HCT116 (cell line): ENCODE results near the gene DCTN4. TPM values are rescaled to one million over a fixed set of nuclear protein-coding genes. Genes with fewer than 3 reads are reported as not detected.

Experiments used
- ATAC-seq: fragments of 200-7000 bp; cut with Tn5 transposase; 2 replicates; pipeline ENCODE4 v1.9.1; 2020; ENCODE audit warnings: mild to moderate bottlenecking, moderate library complexity
- BruUV-seq: library from RNA; stranded (reverse); fragments of 400-500 nt; replicated peaks from 2 replicates; lab custom pipeline; 2021; lab: Mats Ljungman, UMichigan
- CTCF ChIA-PET: fragments of 300-600 bp; sonication (Branson Sonifier 250); formaldehyde crosslinking; loops from one replicate; lab custom pipeline; 2021; ENCODE audit warnings: antibody characterized with exemption; lab: Charles Lee
- POLR2A ChIA-PET: fragments of 300-600, 350-600 bp; sonication (Branson Sonifier 250); formaldehyde crosslinking; loops from one replicate; lab custom pipeline; 2021; ENCODE audit warnings: antibody characterized with exemption; lab: Charles Lee
- RAD21 ChIA-PET, 2 experiments: fragments of 300-600 bp; sonication (Branson Sonifier 250); formaldehyde crosslinking; loops; one replicate each; lab custom pipeline; 2023; ENCODE audit warnings: low total read pairs in 2 of 2; ENCODE audit not compliant: uncharacterized antibody in 2 of 2, unreplicated experiment in 2 of 2, low non-redundant PET in 1 of 2; lab: Charles Lee
- DNase-seq: peaks from one replicate; pipeline ENCODE4 v3.0.0-alpha.2; 2010; ENCODE audit warnings: low read depth, low spot score
- H2AFZ ChIP-seq: fragments of 200-600 bp; shearing (Covaris generic), sonication (generic); 2 replicates; pipeline ENCODE4 v1.6.1; 2017; ENCODE audit warnings: low read depth, mixed run types, mixed read lengths, antibody characterized with exemption, low read length; ENCODE audit not compliant: poor library complexity, severe bottlenecking
- H3K27ac ChIP-seq: 2 replicates; pipeline ENCODE4 v1.5.1; 2012; ENCODE audit warnings: low read depth, low read length
- H3K27me3 ChIP-seq: fragments of 200-600 bp; sonication (generic); 2 replicates; pipeline ENCODE4 v1.6.1; 2016; ENCODE audit warnings: mixed run types, low read length, mixed read lengths; ENCODE audit not compliant: insufficient read depth
- H3K36me3 ChIP-seq, 2 experiments: fragments of 200-500 bp in 1 of 2; fragments of 200-600 bp in 1 of 2; sonication (Bioruptor generic) in 1 of 2; sonication (generic) in 1 of 2; 2 replicates each; pipeline versions ENCODE4 v1.5.1 to v1.6.1; 2014 to 2016; ENCODE audit warnings: low read length in 2 of 2, inconsistent platforms in 1 of 2, mixed read lengths in 1 of 2, mixed run types in 1 of 2; ENCODE audit not compliant: insufficient read depth in 2 of 2, control insufficient read depth in 1 of 2
- H3K4me1 ChIP-seq, 2 experiments: fragments of 200-600 bp in 1 of 2; sonication (generic) in 1 of 2; 2 replicates each; pipeline versions ENCODE4 v1.5.1 to v1.6.1; 2012 to 2017; ENCODE audit warnings: low read length in 2 of 2, inconsistent platforms in 1 of 2, mild to moderate bottlenecking in 1 of 2, mixed read lengths in 1 of 2, mixed run types in 1 of 2, moderate library complexity in 1 of 2; ENCODE audit not compliant: insufficient read depth in 2 of 2, control insufficient read depth in 1 of 2
- H3K4me2 ChIP-seq: fragments of 200-600 bp; sonication (generic); 2 replicates; pipeline ENCODE4 v1.6.1; 2017; ENCODE audit warnings: mixed run types, low read length, mixed read lengths
- H3K4me3 ChIP-seq, 2 experiments: fragments of 200-600 bp in 1 of 2; sonication (generic) in 1 of 2; replicated peaks in 1 of 2; 2 replicates each; pipeline ENCODE4 v1.5.1; 2011 to 2016; ENCODE audit warnings: low read length in 2 of 2, control low read depth in 1 of 2, low read depth in 1 of 2, mild to moderate bottlenecking in 1 of 2, mixed read lengths in 1 of 2, mixed run types in 1 of 2
- H3K79me2 ChIP-seq: fragments of 200-600 bp; sonication (generic); 2 replicates; pipeline ENCODE4 v1.6.1; 2017; ENCODE audit warnings: mild to moderate bottlenecking, mixed run types, low read length, moderate library complexity, mixed read lengths; ENCODE audit not compliant: insufficient read depth
- H3K9ac ChIP-seq: fragments of 200-600 bp; sonication (generic); 2 replicates; pipeline ENCODE4 v1.6.1; 2016; ENCODE audit warnings: low read length, mixed read lengths
- H3K9me2 ChIP-seq: fragments of 200-600 bp; sonication (generic), shearing (Covaris generic); 2 replicates; pipeline ENCODE4 v1.6.1; 2017; ENCODE audit warnings: mixed run types, mild to moderate bottlenecking, moderate library complexity; ENCODE audit not compliant: insufficient read depth
- H3K9me3 ChIP-seq, 2 experiments: fragments of 200-500 bp in 1 of 2; fragments of 200-600 bp in 1 of 2; sonication (Bioruptor generic) in 1 of 2; sonication (generic) in 1 of 2; 2 replicates each; pipeline ENCODE4 v1.6.1; 2014 to 2017; ENCODE audit warnings: low read length in 2 of 2, mixed read lengths in 2 of 2, inconsistent platforms in 1 of 2, low read depth in 1 of 2, mild to moderate bottlenecking in 1 of 2, mixed run types in 1 of 2, moderate library complexity in 1 of 2; ENCODE audit not compliant: control insufficient read depth in 1 of 2, insufficient read depth in 1 of 2
- H4K20me1 ChIP-seq: fragments of 200-600 bp; sonication (generic), shearing (Covaris generic); 2 replicates; pipeline ENCODE4 v1.6.1; 2017; ENCODE audit warnings: mixed run types, mild to moderate bottlenecking, moderate library complexity; ENCODE audit not compliant: insufficient read depth
- ATF3 ChIP-seq: IDR thresholded peaks from 2 replicates; pipeline ENCODE4 v1.6.1; 2012
- CBX3 ChIP-seq: IDR thresholded peaks from 2 replicates; pipeline ENCODE4 v1.6.1; 2012; ENCODE audit warnings: low read depth
- CEBPB ChIP-seq: IDR thresholded peaks from 2 replicates; pipeline ENCODE4 v1.6.1; 2012; ENCODE audit warnings: low read depth
- EGR1 ChIP-seq: IDR thresholded peaks from 2 replicates; pipeline ENCODE4 v1.6.1; 2012; ENCODE audit warnings: low read depth
- ELF1 ChIP-seq: IDR thresholded peaks from 2 replicates; pipeline ENCODE4 v1.6.1; 2012; ENCODE audit warnings: low read depth, borderline replicate concordance
- RAD21 ChIP-seq: IDR thresholded peaks from 2 replicates; pipeline ENCODE4 v1.6.1; 2012; ENCODE audit warnings: low read depth, mild to moderate bottlenecking
- REST ChIP-seq: IDR thresholded peaks from 2 replicates; pipeline ENCODE4 v1.6.1; 2012; ENCODE audit warnings: low read depth
- SIN3A ChIP-seq: IDR thresholded peaks from 2 replicates; pipeline ENCODE4 v1.6.1; 2012; ENCODE audit warnings: low read depth
- SP1 ChIP-seq: IDR thresholded peaks from 2 replicates; pipeline ENCODE4 v1.6.1; 2012; ENCODE audit warnings: low read depth
- SRF ChIP-seq: IDR thresholded peaks from 2 replicates; pipeline ENCODE4 v1.6.1; 2012; ENCODE audit warnings: low read depth
- YY1 ChIP-seq: IDR thresholded peaks from 2 replicates; pipeline ENCODE4 v1.6.1; 2011; ENCODE audit warnings: low read length, low read depth, moderate library complexity, mild to moderate bottlenecking; ENCODE audit not compliant: insufficient replicate concordance; ENCODE audit errors: extremely low read depth
- ZBTB33 ChIP-seq: IDR thresholded peaks from 2 replicates; pipeline ENCODE4 v1.6.1; 2011; ENCODE audit warnings: mild to moderate bottlenecking, low read length, moderate library complexity; ENCODE audit not compliant: insufficient replicate concordance; ENCODE audit errors: extremely low read depth
- ZNF274 ChIP-seq: fragments of 200-500 bp; sonication (Bioruptor generic); IDR thresholded peaks from 2 replicates; pipeline ENCODE4 v1.6.1; 2014; ENCODE audit warnings: mild to moderate bottlenecking, low read depth, low read length, inconsistent platforms
- intact Hi-C: fragments of 100-400 bp; cut with micrococcal nuclease; formaldehyde crosslinking; loops from 2 replicates; pipeline ENCODE4 v1.10.0; 2022
- total RNA-seq: library from RNA; stranded (reverse); gene quantifications from one replicate; pipeline ENCODE4 v1.2.1, GENCODE V29; 2021; ENCODE audit not compliant: unreplicated experiment
- TF ChIP-seq, protein P1 (sequence below), 3 experiments: fragments of 200-600 bp in 1 of 3; sonication (generic) in 1 of 3; IDR thresholded peaks in 2 of 3; conservative IDR thresholded peaks in 1 of 3; 2 replicates each; pipeline ENCODE4 v1.5.1; 2012 to 2017; ENCODE audit warnings: low read depth in 2 of 3, low read length in 2 of 3, antibody characterized with exemption in 1 of 3, borderline replicate concordance in 1 of 3, control low read depth in 1 of 3, mild to moderate bottlenecking in 1 of 3, mixed read lengths in 1 of 3, mixed run types in 1 of 3, moderate library complexity in 1 of 3; ENCODE audit not compliant: insufficient read depth in 1 of 3

DCTN4 gene
- total RNA-seq, 1 experiment from 2014 or later: 78.8 TPM

GRCh38 chr5:150757087-150757649, 1.6 kb downstream of the DCTN4 start (continued):
- no peak for TF ChIP-seq ZBTB33
- no peak for TF ChIP-seq ATF3
- no peak for TF ChIP-seq YY1

GRCh38 chr5:150753863-150754262, 5.0 kb downstream of the DCTN4 start:
- ChIA-PET RAD21 (no interaction called here), CTCF (no interaction called here), POLR2A (no interaction called here)
- Histone ChIP-seq H2AFZ (no peak overlapping the region), H3K4me2 (no peak overlapping the region), H3K27ac (no peak overlapping the region), H3K9me3 (no peaks in the 10 kb centered on the region), H3K4me1 (peaks cover 5 to 10% of the 10 kb centered on the region in 2 experiments), H3K36me3 (peaks cover 35 to 44% of the 10 kb centered on the region in 2 experiments), H3K9me2 (no peaks in the 10 kb centered on the region), H3K27me3 (no peaks in the 10 kb centered on the region), H4K20me1 (0 out of 2 replicates have a peak, but pooled peaks cover 5% of the 10 kb centered on the region), H3K79me2 (peaks cover 93% of the 10 kb centered on the region), H3K9ac (no peak overlapping the region), H3K4me3 (no peak overlapping the region)
- no peak for ATAC-seq
- intact Hi-C loops: no loop called here
- no peak for DNase-seq
- no TSS peak for BruUV-seq
- no peak for TF ChIP-seq REST
- TF ChIP-seq, protein P1, sequence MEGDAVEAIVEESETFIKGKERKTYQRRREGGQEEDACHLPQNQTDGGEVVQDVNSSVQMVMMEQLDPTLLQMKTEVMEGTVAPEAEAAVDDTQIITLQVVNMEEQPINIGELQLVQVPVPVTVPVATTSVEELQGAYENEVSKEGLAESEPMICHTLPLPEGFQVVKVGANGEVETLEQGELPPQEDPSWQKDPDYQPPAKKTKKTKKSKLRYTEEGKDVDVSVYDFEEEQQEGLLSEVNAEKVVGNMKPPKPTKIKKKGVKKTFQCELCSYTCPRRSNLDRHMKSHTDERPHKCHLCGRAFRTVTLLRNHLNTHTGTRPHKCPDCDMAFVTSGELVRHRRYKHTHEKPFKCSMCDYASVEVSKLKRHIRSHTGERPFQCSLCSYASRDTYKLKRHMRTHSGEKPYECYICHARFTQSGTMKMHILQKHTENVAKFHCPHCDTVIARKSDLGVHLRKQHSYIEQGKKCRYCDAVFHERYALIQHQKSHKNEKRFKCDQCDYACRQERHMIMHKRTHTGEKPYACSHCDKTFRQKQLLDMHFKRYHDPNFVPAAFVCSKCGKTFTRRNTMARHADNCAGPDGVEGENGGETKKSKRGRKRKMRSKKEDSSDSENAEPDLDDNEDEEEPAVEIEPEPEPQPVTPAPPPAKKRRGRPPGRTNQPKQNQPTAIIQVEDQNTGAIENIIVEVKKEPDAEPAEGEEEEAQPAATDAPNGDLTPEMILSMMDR (IDR thresholded peaks at IDR 0.05 in 2 of 3, conservative IDR thresholded peaks at IDR 0.05 in 1 of 3; ENCODE audit: borderline replicate concordance in 1 of 3, insufficient read depth in 1 of 3, low read depth in 2 of 3, low read length in 2 of 3): no peak
- TF ChIP-seq CBX3: no peak
- TF ChIP-seq ELF1: no peak
- TF ChIP-seq SP1: no peak
- no peak for TF ChIP-seq ZBTB33
- no peak for TF ChIP-seq SRF
- TF ChIP-seq ZNF274: no peak
- TF ChIP-seq EGR1: no peak
- TF ChIP-seq SIN3A: no peak
- no peak for TF ChIP-seq RAD21
- no peak for TF ChIP-seq CEBPB
- TF ChIP-seq ATF3: no peak
